ENCODE data around the gene MTR.
A peak's percentile ranks its signal among the peaks of the same experiment; 100 is the strongest.

Gene MTR

GRCh38 chr1:236865818-236866155 lies 70.7 kb downstream of the MTR start:
- no peak overlapping the region for H3K4me3 ChIP-seq (ENCODE audit: low read depth, low read length)
- no peak for TF ChIP-seq CTCF (IDR thresholded peaks at IDR 0.05; ENCODE audit: borderline replicate concordance, insufficient read depth, low read depth, low read length)

- peak; percentile 85 for TF ChIP-seq CTCF (IDR thresholded peaks at IDR 0.05; ENCODE audit: borderline replicate concordance, insufficient read depth, low read depth, low read length)
- H3K4me3 ChIP-seq (ENCODE audit: low read depth, low read length) = no peak overlapping the region
Observed at GRCh38 chr1:236868625-236869467, 73.8 kb downstream of the MTR start.

GRCh38 chr1:236869911-236870310 lies 74.8 kb downstream of the MTR start:
- TF ChIP-seq CTCF (IDR thresholded peaks at IDR 0.05; ENCODE audit: borderline replicate concordance, insufficient read depth, low read depth, low read length) = no peak

GRCh38 chr1:236870721-236871120 lies 75.6 kb downstream of the MTR start:
- no peak for TF ChIP-seq CTCF (IDR thresholded peaks at IDR 0.05; ENCODE audit: borderline replicate concordance, insufficient read depth, low read depth, low read length)
- H3K4me3 ChIP-seq (ENCODE audit: low read depth, low read length) = no peak overlapping the region

More at GRCh38 chr1:236869911-236870310, 74.8 kb downstream of the MTR start:
- H3K4me3 ChIP-seq (ENCODE audit: low read depth, low read length) = no peak overlapping the region

- no peak overlapping the region for H3K4me3 ChIP-seq (ENCODE audit: low read depth, low read length)
- TF ChIP-seq CTCF (IDR thresholded peaks at IDR 0.05; ENCODE audit: borderline replicate concordance, insufficient read depth, low read depth, low read length) = no peak
Observed at GRCh38 chr1:236872075-236872666, 77.1 kb downstream of the MTR start.

GRCh38 chr1:236875975-236876374 lies 80.9 kb downstream of the MTR start:
- TF ChIP-seq CTCF (IDR thresholded peaks at IDR 0.05; ENCODE audit: borderline replicate concordance, insufficient read depth, low read depth, low read length) = no peak
- no peak overlapping the region for H3K4me3 ChIP-seq (ENCODE audit: low read depth, low read length)

- H3K4me3 ChIP-seq (ENCODE audit: low read depth, low read length) = no peak overlapping the region
- no peak for TF ChIP-seq CTCF (IDR thresholded peaks at IDR 0.05; ENCODE audit: borderline replicate concordance, insufficient read depth, low read depth, low read length)
Observed at GRCh38 chr1:236877661-236878060, 82.6 kb downstream of the MTR start.

All from GM12875 (cell line).